Astrocyte (in vitro differentiated cells and primary cell): ENCODE results near the gene CNTN5. TPM values are rescaled to one million over a fixed set of nuclear protein-coding genes. Genes with fewer than 3 reads are reported as not detected.

Experiments used
- DNase-seq: peaks from one replicate; pipeline ENCODE4 v3.0.0-alpha.2; 2010; ENCODE audit warnings: low read depth
- FAIRE-seq: peaks from 2 replicates; lab custom pipeline; 2011; peaks lifted over from hg19 to GRCh38; lab: Jason Lieb, UNC
- H2AFZ ChIP-seq: 2 replicates; pipeline ENCODE4 v1.6.0; 2012; ENCODE audit warnings: low read depth, low read length, inconsistent platforms
- H3K27ac ChIP-seq: 2 replicates; pipeline ENCODE4 v1.5.1; 2011; ENCODE audit warnings: low read depth, low read length, inconsistent platforms
- H3K27me3 ChIP-seq: 2 replicates; pipeline ENCODE4 v1.6.0; 2011; ENCODE audit warnings: low read length, inconsistent platforms; ENCODE audit not compliant: insufficient read depth
- H3K36me3 ChIP-seq: 2 replicates; pipeline ENCODE4 v1.5.1; 2011; ENCODE audit warnings: low read length, inconsistent platforms; ENCODE audit not compliant: insufficient read depth
- H3K4me1 ChIP-seq: 2 replicates; pipeline ENCODE4 v1.5.1; 2011; ENCODE audit warnings: low read length, inconsistent platforms; ENCODE audit not compliant: insufficient read depth
- H3K4me2 ChIP-seq: 2 replicates; pipeline ENCODE4 v1.6.0; 2012; ENCODE audit warnings: low read length, inconsistent platforms
- H3K4me3 ChIP-seq: 2 replicates; pipeline ENCODE4 v1.5.1; 2011; ENCODE audit warnings: low read depth, mild to moderate bottlenecking, low read length, inconsistent platforms; ENCODE audit not compliant: insufficient read depth
- H3K79me2 ChIP-seq: 2 replicates; pipeline ENCODE4 v1.6.0; 2012; ENCODE audit warnings: mild to moderate bottlenecking, low read length, inconsistent platforms; ENCODE audit not compliant: insufficient read depth
- H3K9ac ChIP-seq: 2 replicates; pipeline ENCODE4 v1.6.0; 2012; ENCODE audit warnings: mild to moderate bottlenecking, low read length, inconsistent platforms
- H3K9me3 ChIP-seq: 2 replicates; pipeline ENCODE4 v1.5.1; 2012; ENCODE audit warnings: low read depth, mild to moderate bottlenecking, low read length, inconsistent platforms; ENCODE audit not compliant: insufficient read depth
- H4K20me1 ChIP-seq: 2 replicates; pipeline ENCODE4 v1.6.0; 2012; ENCODE audit warnings: low read length, inconsistent platforms; ENCODE audit not compliant: insufficient read depth
- H3K27ac Mint-ChIP-seq: one replicate; pipeline ENCODE4 v1.8.0; 2021; ENCODE audit warnings: mild to moderate bottlenecking, mixed read lengths; ENCODE audit not compliant: unreplicated experiment
- H3K27me3 Mint-ChIP-seq: one replicate; pipeline ENCODE4 v1.8.0; 2021; ENCODE audit warnings: low read depth, mixed read lengths; ENCODE audit not compliant: unreplicated experiment
- H3K36me3 Mint-ChIP-seq: one replicate; pipeline ENCODE4 v1.8.0; 2021; ENCODE audit warnings: low read depth, mixed read lengths; ENCODE audit not compliant: unreplicated experiment
- H3K4me1 Mint-ChIP-seq: one replicate; pipeline ENCODE4 v1.8.0; 2021; ENCODE audit warnings: low read depth, mixed read lengths; ENCODE audit not compliant: unreplicated experiment
- H3K4me3 Mint-ChIP-seq: one replicate; pipeline ENCODE4 v1.8.0; 2021; ENCODE audit warnings: mild to moderate bottlenecking, moderate library complexity, mixed read lengths; ENCODE audit not compliant: unreplicated experiment
- H3K9me3 Mint-ChIP-seq: one replicate; pipeline ENCODE4 v1.8.0; 2021; ENCODE audit warnings: mild to moderate bottlenecking, mixed read lengths; ENCODE audit not compliant: unreplicated experiment
- EZH2 ChIP-seq: IDR thresholded peaks from 2 replicates; pipeline ENCODE4 v1.6.1; 2012; ENCODE audit warnings: mild to moderate bottlenecking, low read length, inconsistent platforms; ENCODE audit not compliant: insufficient read depth
- total RNA-seq: library from RNA; stranded (reverse); gene quantifications from 2 replicates; pipeline ENCODE4 v1.2.1, GENCODE V29; 2021
- TF ChIP-seq, protein P1 (sequence below): IDR thresholded peaks from 2 replicates; pipeline ENCODE4 v1.5.1; 2011; ENCODE audit warnings: low read depth, mild to moderate bottlenecking, inconsistent platforms, low read length, moderate library complexity; ENCODE audit not compliant: insufficient read depth

Gene CNTN5
- total RNA-seq, 1 donor from 2014 or later: 1.1 TPM

DNA sequence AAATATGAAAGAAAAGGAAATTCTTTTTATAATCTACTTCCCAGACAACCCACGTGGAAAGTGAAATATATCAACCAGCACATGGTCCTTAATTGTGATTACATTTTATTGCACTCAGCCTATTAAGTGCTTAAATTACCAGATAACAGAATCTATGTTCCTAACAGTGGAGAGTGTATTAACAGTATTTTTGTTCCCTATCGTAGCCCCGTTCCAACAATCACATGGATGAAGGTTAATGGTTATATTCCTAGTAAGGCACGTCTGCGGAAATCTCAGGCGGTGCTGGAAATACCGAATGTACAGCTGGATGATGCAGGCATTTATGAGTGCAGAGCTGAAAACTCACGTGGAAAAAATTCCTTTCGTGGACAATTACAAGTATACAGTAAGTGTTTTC lies 1040.3 kb downstream of the CNTN5 start:
- Histone ChIP-seq H3K9ac (no peak overlapping the region), H3K79me2 (no peaks in the 10 kb centered on the region), H3K27ac (no peak overlapping the region), H4K20me1 (no peaks in the 10 kb centered on the region), H3K4me2 (no peak overlapping the region), H2AFZ (no peak overlapping the region), H3K4me3 (no peak overlapping the region), H3K9me3 (no peaks in the 10 kb centered on the region), H3K27me3 (no peaks in the 10 kb centered on the region), H3K36me3 (no peaks in the 10 kb centered on the region), H3K4me1 (no peaks in the 10 kb centered on the region)
- DNase-seq (no peak), FAIRE-seq (no peak)
- Mint-ChIP-seq H3K9me3 (no peaks in the 10 kb centered on the region), H3K36me3 (no peaks in the 10 kb centered on the region), H3K27me3 (no peaks in the 10 kb centered on the region), H3K27ac (no peak overlapping the region), H3K4me1 (no peaks in the 10 kb centered on the region), H3K4me3 (no peak overlapping the region)
- no peak for TF ChIP-seq EZH2
- TF ChIP-seq, protein P1, sequence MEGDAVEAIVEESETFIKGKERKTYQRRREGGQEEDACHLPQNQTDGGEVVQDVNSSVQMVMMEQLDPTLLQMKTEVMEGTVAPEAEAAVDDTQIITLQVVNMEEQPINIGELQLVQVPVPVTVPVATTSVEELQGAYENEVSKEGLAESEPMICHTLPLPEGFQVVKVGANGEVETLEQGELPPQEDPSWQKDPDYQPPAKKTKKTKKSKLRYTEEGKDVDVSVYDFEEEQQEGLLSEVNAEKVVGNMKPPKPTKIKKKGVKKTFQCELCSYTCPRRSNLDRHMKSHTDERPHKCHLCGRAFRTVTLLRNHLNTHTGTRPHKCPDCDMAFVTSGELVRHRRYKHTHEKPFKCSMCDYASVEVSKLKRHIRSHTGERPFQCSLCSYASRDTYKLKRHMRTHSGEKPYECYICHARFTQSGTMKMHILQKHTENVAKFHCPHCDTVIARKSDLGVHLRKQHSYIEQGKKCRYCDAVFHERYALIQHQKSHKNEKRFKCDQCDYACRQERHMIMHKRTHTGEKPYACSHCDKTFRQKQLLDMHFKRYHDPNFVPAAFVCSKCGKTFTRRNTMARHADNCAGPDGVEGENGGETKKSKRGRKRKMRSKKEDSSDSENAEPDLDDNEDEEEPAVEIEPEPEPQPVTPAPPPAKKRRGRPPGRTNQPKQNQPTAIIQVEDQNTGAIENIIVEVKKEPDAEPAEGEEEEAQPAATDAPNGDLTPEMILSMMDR: no peak

GRCh38 chr11:100066399-100066798 lies 1045.7 kb downstream of the CNTN5 start:
- H3K79me2 ChIP-seq: no peaks in the 10 kb centered on the region
- Mint-ChIP-seq H3K9me3 (no peaks in the 10 kb centered on the region), H3K4me3 (no peak overlapping the region), H3K36me3 (no peaks in the 10 kb centered on the region), H3K27me3 (no peaks in the 10 kb centered on the region), H3K4me1 (no peaks in the 10 kb centered on the region), H3K27ac (no peak overlapping the region)
- no peak overlapping the region for H3K27ac ChIP-seq
- H2AFZ ChIP-seq: no peak overlapping the region
- no peak for TF ChIP-seq EZH2
- TF ChIP-seq, protein P1: no peak
- H3K4me3 ChIP-seq: no peak overlapping the region
- no peaks in the 10 kb centered on the region for H3K9me3 ChIP-seq
- no peaks in the 10 kb centered on the region for H4K20me1 ChIP-seq
- DNase-seq (no peak), FAIRE-seq (no peak)
- H3K4me2 ChIP-seq: no peak overlapping the region
- no peak overlapping the region for H3K9ac ChIP-seq
- no peaks in the 10 kb centered on the region for H3K36me3 ChIP-seq
- no peaks in the 10 kb centered on the region for H3K27me3 ChIP-seq
- no peaks in the 10 kb centered on the region for H3K4me1 ChIP-seq

DNA sequence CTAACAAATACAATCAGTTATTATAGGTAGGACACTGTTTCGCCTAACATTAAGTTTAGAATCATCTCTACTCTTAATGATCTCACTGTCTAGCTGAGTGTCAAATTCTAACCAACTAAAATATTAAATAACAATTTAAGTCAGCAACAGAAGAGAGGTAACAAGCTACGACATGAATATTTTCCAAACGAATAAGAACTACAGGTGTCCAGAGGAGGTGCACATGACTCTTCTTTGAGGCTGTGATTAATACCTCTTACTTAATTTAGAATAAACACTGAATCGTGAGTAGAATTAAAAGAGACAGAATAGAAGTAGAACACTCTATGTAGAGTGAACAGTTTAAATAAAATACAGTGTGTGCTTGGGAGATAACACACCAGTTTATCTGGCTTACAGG lies 1047.4 kb downstream of the CNTN5 start:
- TF ChIP-seq EZH2: no peak
- TF ChIP-seq, protein P1: no peak
- no peaks in the 10 kb centered on the region for H3K27me3 ChIP-seq
- no peak overlapping the region for H3K4me3 Mint-ChIP-seq
- no peaks in the 10 kb centered on the region for H3K79me2 ChIP-seq
- H2AFZ ChIP-seq: no peak overlapping the region
- no peaks in the 10 kb centered on the region for H3K9me3 Mint-ChIP-seq
- no peak for FAIRE-seq
- no peaks in the 10 kb centered on the region for H3K36me3 ChIP-seq
- no peaks in the 10 kb centered on the region for H4K20me1 ChIP-seq
- H3K27ac ChIP-seq: no peak overlapping the region
- H3K27ac Mint-ChIP-seq: no peak overlapping the region
- H3K9ac ChIP-seq: no peak overlapping the region
- H3K4me1 Mint-ChIP-seq: no peaks in the 10 kb centered on the region
- no peaks in the 10 kb centered on the region for H3K9me3 ChIP-seq
- DNase-seq: no peak
- no peaks in the 10 kb centered on the region for H3K36me3 Mint-ChIP-seq
- no peak overlapping the region for H3K4me3 ChIP-seq
- no peak overlapping the region for H3K4me2 ChIP-seq
- no peaks in the 10 kb centered on the region for H3K27me3 Mint-ChIP-seq
- no peaks in the 10 kb centered on the region for H3K4me1 ChIP-seq
